D721Med (cell line): ENCODE data around the gene RABEP2.
"Not testable (repeated sequence)": the region's sequence is repeated elsewhere in the genome, so short reads cannot be mapped to it uniquely, and the experiment has no call there.

ENCODE experiments used
- DNase-seq: peaks from one replicate; pipeline ENCODE4 v3.0.0; 2011; ENCODE audit warnings: low spot score; ENCODE audit not compliant: insufficient read length
- FAIRE-seq: peaks from 2 replicates; lab custom pipeline; 2011; peaks lifted over from hg19 to GRCh38; lab: Jason Lieb, UNC
- TF ChIP-seq, protein P1 (sequence below): IDR thresholded peaks from 2 replicates; pipeline ENCODE4 v1.5.1; 2012; ENCODE audit warnings: mild to moderate bottlenecking, control low read depth; ENCODE audit not compliant: insufficient read depth; ENCODE audit errors: missing control alignments

Gene RABEP2

DNA sequence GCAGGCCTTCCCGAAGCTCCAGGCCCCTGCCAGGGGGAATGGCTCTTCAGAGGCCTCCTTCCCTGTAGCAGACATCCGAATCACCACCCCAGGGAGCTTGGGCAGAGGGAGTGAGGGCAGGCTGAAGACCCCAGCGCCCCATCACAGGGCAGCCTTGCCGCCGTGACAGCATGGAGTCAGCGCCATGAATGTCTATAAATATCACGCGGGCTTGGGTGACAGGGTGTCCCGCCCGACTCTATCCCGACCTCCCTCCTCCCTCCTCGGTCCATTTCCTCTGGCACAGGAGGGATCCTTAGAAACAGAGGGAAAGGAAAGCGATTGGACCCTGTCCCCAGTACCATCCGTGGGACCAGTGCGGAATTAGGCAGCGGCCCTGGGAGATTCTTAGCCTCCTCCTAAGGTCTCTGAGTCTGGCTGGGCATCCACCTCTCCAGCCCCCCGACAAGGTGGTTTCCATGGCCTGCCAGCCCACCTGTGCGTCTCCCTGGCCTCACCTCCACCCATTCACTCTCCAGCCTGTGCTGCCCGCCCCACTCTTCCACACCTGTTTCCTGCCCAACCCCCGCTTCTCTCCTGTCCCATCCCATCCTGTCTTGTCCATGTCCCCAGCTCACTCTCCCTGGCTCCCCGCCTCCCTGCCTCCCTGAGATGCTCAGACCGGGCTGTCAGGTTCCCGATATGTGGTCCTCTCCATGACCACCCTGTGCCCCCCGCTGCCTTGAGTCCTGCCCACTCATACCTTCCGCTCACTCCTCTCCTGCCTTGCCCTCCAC lies 41.6 kb downstream of the RABEP2 start:
- TF ChIP-seq, protein P1, sequence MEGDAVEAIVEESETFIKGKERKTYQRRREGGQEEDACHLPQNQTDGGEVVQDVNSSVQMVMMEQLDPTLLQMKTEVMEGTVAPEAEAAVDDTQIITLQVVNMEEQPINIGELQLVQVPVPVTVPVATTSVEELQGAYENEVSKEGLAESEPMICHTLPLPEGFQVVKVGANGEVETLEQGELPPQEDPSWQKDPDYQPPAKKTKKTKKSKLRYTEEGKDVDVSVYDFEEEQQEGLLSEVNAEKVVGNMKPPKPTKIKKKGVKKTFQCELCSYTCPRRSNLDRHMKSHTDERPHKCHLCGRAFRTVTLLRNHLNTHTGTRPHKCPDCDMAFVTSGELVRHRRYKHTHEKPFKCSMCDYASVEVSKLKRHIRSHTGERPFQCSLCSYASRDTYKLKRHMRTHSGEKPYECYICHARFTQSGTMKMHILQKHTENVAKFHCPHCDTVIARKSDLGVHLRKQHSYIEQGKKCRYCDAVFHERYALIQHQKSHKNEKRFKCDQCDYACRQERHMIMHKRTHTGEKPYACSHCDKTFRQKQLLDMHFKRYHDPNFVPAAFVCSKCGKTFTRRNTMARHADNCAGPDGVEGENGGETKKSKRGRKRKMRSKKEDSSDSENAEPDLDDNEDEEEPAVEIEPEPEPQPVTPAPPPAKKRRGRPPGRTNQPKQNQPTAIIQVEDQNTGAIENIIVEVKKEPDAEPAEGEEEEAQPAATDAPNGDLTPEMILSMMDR: no peak
- no peak for FAIRE-seq
- DNase-seq: no peak

DNA sequence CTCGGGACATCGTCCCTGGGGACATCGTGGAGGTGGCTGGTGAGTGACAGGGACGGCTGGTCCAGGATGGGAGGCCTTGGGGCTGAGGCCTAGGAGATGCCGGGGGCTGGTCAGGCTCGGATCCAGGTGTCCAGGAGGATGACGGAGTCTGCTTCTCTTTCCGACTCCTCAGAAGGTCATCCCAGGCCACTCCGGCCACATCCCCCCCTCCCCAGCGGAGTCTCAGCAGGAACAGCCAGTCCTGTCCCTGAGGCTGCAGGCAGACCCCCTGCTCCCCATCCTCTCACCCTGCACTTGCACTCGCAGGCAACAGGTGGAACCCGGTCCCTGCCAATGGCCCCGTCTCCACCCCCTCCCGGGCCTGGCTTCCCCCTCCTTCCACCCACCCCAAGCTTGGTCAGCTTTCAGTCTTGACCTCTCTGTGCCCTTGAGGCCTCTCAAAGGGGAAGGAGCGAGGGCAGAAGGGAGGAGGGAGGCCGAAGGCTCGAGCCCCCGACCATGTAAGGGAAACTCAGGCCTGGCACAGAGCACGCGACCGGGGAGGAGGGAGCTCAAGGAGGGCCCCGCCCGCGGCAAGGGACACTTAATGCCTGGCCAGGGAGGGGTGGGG lies 42.4 kb downstream of the RABEP2 start:
- DNase-seq (no peak), FAIRE-seq (no peak)
- TF ChIP-seq, protein P1: no peak

DNA sequence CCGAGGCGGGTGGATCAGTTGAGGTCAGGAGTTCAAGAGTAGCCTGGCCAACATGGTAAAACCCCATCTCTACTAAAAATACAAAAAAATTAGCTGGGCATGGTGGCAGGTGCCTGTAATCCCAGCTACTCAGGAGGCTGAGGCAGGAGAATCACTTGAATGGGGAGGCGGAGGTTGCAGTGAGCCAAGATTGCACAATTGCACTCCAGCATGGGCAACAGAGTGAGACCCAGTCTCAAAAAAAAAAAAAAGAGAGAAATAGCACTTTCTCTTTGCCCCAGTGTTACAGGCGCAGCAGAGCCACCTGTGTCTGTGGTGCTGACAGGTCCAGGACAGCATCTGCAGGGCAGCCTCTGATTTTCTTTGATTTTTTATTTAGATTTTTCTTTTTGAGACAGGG lies 43.5 kb downstream of the RABEP2 start:
- DNase-seq, FAIRE-seq: not testable (repeated sequence)

DNA sequence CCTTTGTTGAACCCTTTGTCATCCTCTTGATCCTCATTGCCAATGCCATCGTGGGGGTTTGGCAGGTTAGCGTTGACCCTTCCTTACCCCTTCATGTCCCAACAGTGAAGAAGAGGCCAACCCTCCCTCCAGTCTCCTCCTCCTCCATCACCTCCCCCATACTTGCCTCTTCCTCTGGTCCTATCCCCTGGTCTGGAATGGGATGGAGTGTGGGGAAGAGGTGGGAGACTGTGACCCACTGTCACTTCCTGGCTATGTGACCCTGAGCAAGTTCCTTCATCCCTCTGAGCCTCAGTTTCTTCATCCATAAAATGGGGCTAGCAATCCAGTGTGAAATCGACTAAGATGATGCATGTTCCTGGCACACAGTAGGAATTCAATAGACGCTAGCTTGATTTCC lies 44.1 kb downstream of the RABEP2 start:
- DNase-seq (no peak), FAIRE-seq (no peak)
- TF ChIP-seq, protein P1: no peak

DNA sequence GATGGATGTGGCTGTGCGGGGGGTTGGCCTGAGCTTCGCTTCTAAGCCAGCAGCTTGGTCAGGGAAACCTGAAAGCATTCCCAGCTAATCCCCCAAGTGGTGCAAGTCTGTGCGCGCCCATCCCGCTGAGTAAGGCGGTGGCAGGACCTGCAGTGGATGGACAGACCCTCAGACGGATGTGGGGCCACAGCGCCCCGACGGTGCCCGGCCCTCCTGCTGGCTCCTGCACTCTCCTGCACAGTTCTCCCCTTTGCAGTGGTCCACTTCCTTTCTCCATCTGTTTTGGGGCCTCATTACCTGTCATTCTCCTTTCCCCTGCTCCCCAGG lies 44.5 kb downstream of the RABEP2 start:
- no peak for FAIRE-seq
- TF ChIP-seq, protein P1: no peak
- no peak for DNase-seq

DNA sequence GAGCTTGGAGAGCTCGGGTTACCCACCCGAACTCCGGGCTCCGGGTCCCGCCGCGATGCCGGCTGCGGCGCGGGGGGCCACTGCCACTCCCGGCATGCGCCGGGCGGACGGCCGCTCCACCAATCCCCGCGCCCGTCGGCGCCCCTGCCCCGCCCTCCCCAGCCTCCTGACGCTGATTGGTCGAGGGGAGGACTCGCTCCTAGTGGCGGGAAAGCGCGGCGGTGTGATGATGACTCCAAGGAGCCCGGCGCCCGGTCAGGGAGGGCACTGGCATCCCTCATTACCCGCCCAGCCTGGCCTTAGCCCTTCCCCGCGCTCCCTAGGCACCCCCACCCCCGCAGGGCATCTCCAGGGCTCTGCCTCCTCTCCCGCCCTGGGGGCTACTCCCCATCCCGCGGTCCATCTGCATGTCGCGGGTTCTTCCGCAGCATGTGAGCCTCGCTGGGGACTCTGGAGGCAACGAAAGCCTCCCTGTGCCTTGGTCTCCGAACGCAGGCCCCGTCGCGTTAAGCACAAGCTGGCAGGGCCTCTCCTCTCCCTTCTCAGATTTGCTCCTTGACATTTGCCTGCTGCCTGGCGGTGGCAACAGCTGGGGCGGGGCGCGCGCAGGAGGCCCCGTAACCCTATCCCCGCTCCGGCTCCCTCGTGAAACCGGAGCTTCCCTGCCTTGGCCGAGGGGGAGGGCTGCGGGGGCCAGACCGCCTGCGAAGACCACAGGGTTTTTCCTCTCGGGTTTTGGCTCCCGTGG lies 45.0 kb downstream of the RABEP2 start:
- TF ChIP-seq, protein P1: no peak
- peak; percentile 98 for DNase-seq
- no peak for FAIRE-seq

DNA sequence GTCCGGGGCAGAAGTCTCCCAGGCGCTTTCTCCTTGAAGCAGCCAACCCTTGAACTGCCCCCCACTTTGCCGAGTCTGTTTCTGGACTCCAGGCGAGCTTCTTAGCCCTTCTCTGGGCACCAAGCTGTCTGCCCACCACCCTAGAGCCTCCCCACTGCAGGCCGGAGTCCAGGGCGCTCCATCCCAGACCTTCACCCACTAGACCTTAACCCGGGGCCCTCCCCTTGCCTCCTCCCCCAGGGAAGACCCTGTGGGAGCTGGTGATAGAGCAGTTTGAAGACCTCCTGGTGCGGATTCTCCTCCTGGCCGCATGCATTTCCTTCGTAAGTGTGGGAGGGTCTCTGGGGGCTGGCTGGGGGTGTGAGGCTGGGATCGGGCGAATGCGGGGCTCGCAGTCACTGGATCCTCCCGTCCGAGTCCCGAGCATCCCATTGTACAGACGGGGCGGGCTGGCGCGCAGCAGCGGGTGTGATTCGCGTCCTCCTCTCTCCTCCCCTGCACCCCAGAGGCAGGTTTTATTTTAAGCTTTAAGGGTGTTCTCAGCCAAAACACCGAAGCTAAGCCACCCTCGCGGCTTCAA lies 45.7 kb downstream of the RABEP2 start:
- TF ChIP-seq, protein P1: no peak
- FAIRE-seq: no peak
- DNase-seq: no peak
